Vagina (tissue), 2 donors: Measurements from ENCODE around the gene SLC25A28.

Experiments used
- POLR2A ChIP-seq, 2 donors: fragments of 450-650 bp; IDR thresholded peaks; one replicate each; pipeline ENCODE4 v1.6.1; 2017; ENCODE audit warnings: antibody characterized with exemption in 2 of 2, mild to moderate bottlenecking in 2 of 2, moderate library complexity in 2 of 2
- TF ChIP-seq, protein P1 (sequence below), 3 experiments: fragments of 450-650 bp in 2 of 3; fragments of 200-600 bp in 1 of 3; sonication (generic) in 1 of 3; IDR thresholded peaks; one replicate each; pipeline ENCODE4 v1.5.1; 2017 to 2019; ENCODE audit warnings: antibody characterized with exemption in 3 of 3, mild to moderate bottlenecking in 2 of 3, moderate library complexity in 2 of 3

DNA sequence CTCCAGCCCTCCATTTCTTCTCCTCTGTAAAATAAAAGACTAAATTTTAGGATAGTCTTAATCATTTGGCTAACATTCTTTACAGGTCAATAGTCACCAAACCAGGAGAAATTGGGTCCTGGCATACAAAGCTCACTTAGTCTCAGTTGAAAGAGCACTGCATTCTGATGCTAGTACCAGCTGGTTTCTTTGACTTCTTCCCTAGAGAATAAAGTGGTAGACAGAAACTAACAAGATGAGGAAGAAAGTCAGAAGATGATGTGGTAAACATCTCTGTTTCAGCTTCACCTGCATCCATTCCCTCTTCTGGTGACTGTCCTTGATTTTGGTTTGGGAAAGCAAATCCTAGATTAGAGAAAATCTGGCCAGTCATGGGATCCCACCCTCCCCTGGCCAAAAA lies 50.3 kb downstream of the SLC25A28 start:
- TF ChIP-seq POLR2A (IDR thresholded peaks at IDR 0.05) = no peak
- TF ChIP-seq, protein P1, sequence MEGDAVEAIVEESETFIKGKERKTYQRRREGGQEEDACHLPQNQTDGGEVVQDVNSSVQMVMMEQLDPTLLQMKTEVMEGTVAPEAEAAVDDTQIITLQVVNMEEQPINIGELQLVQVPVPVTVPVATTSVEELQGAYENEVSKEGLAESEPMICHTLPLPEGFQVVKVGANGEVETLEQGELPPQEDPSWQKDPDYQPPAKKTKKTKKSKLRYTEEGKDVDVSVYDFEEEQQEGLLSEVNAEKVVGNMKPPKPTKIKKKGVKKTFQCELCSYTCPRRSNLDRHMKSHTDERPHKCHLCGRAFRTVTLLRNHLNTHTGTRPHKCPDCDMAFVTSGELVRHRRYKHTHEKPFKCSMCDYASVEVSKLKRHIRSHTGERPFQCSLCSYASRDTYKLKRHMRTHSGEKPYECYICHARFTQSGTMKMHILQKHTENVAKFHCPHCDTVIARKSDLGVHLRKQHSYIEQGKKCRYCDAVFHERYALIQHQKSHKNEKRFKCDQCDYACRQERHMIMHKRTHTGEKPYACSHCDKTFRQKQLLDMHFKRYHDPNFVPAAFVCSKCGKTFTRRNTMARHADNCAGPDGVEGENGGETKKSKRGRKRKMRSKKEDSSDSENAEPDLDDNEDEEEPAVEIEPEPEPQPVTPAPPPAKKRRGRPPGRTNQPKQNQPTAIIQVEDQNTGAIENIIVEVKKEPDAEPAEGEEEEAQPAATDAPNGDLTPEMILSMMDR (IDR thresholded peaks at IDR 0.05) = no peak
